ENCODE measurements around the gene NETO1. TPM values are rescaled to one million over a fixed set of nuclear protein-coding genes. Genes with fewer than 3 reads are reported as not detected.

NETO1 gene
- total RNA-seq, 3 donors from 2014 or later: 0.32 to 0.33 TPM; not detected in 1

- TF ChIP-seq POLR2A (IDR thresholded peaks at IDR 0.05): no peak
- no peak for TF ChIP-seq POLR2AphosphoS5 (IDR thresholded peaks at IDR 0.05)
- TF ChIP-seq, protein P1, sequence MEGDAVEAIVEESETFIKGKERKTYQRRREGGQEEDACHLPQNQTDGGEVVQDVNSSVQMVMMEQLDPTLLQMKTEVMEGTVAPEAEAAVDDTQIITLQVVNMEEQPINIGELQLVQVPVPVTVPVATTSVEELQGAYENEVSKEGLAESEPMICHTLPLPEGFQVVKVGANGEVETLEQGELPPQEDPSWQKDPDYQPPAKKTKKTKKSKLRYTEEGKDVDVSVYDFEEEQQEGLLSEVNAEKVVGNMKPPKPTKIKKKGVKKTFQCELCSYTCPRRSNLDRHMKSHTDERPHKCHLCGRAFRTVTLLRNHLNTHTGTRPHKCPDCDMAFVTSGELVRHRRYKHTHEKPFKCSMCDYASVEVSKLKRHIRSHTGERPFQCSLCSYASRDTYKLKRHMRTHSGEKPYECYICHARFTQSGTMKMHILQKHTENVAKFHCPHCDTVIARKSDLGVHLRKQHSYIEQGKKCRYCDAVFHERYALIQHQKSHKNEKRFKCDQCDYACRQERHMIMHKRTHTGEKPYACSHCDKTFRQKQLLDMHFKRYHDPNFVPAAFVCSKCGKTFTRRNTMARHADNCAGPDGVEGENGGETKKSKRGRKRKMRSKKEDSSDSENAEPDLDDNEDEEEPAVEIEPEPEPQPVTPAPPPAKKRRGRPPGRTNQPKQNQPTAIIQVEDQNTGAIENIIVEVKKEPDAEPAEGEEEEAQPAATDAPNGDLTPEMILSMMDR (IDR thresholded peaks at IDR 0.05): no peak
- Histone ChIP-seq H3K9me3 (no peaks in the 10 kb centered on the region), H3K4me3 (peak overlapping the region; percentile 32 to 63 (median 46)), H3K4me1 (peaks cover 0 to 4% of the 10 kb centered on the region in 2 donors), H3K36me3 (no peaks in the 10 kb centered on the region), H3K27me3 (peaks cover 3 to 54% of the 10 kb centered on the region in 2 donors), H3K27ac (no peak overlapping the region)
- DNase-seq (ENCODE audit: low spot score in 2 of 2): no peak
- intact Hi-C loops (cut with DNase I; ENCODE audit: low total_unique reads): no loop called here
These were observed 1.3 kb downstream of the NETO1 start for GRCh38 chr18:72866442-72866900.

- DNase-seq (ENCODE audit: low spot score in 2 of 2): no peak
- no peaks in the 10 kb centered on the region for H3K36me3 ChIP-seq
- peaks cover 0 to 2% of the 10 kb centered on the region in 2 donors for H3K4me1 ChIP-seq
- no peak overlapping the region for H3K27ac ChIP-seq
- peaks cover under 1 to 39% of the 10 kb centered on the region in 2 donors for H3K27me3 ChIP-seq
- intact Hi-C loops (cut with DNase I; ENCODE audit: low total_unique reads): no loop called here
- no peaks in the 10 kb centered on the region for H3K9me3 ChIP-seq
- TF ChIP-seq, protein P1 (IDR thresholded peaks at IDR 0.05): no peak
- TF ChIP-seq POLR2AphosphoS5 (IDR thresholded peaks at IDR 0.05) (no peak), POLR2A (IDR thresholded peaks at IDR 0.05) (no peak)
- H3K4me3 ChIP-seq: no peak overlapping the region
These were observed 4.0 kb downstream of the NETO1 start for GRCh38 chr18:72863754-72864153.

- Histone ChIP-seq H3K27ac (no peak overlapping the region), H3K4me3 (no peak overlapping the region), H3K4me1 (no peaks in the 10 kb centered on the region), H3K9me3 (no peaks in the 10 kb centered on the region), H3K27me3 (peaks cover 0 to 5% of the 10 kb centered on the region in 2 donors), H3K36me3 (no peaks in the 10 kb centered on the region)
- DNase-seq (ENCODE audit: low spot score in 2 of 2): no peak
- intact Hi-C loops (cut with DNase I; ENCODE audit: low total_unique reads): no loop called here
- TF ChIP-seq POLR2A (IDR thresholded peaks at IDR 0.05): no peak
- TF ChIP-seq, protein P1 (IDR thresholded peaks at IDR 0.05): no peak
- TF ChIP-seq POLR2AphosphoS5 (IDR thresholded peaks at IDR 0.05): no peak
These were observed 8.7 kb downstream of the NETO1 start for GRCh38 chr18:72859088-72859487.

- Histone ChIP-seq H3K9me3 (no peaks in the 10 kb centered on the region), H3K27ac (no peak overlapping the region), H3K36me3 (no peaks in the 10 kb centered on the region), H3K27me3 (no peaks in the 10 kb centered on the region), H3K4me3 (no peak overlapping the region), H3K4me1 (no peaks in the 10 kb centered on the region)
- intact Hi-C loops (cut with DNase I; ENCODE audit: low total_unique reads): no loop called here
- no peak for DNase-seq (ENCODE audit: low spot score in 2 of 2)
- TF ChIP-seq POLR2A (IDR thresholded peaks at IDR 0.05) (no peak), POLR2AphosphoS5 (IDR thresholded peaks at IDR 0.05) (no peak)
- TF ChIP-seq, protein P1 (IDR thresholded peaks at IDR 0.05): no peak
These were observed 18.1 kb downstream of the NETO1 start for GRCh38 chr18:72849671-72850070.

DNA sequence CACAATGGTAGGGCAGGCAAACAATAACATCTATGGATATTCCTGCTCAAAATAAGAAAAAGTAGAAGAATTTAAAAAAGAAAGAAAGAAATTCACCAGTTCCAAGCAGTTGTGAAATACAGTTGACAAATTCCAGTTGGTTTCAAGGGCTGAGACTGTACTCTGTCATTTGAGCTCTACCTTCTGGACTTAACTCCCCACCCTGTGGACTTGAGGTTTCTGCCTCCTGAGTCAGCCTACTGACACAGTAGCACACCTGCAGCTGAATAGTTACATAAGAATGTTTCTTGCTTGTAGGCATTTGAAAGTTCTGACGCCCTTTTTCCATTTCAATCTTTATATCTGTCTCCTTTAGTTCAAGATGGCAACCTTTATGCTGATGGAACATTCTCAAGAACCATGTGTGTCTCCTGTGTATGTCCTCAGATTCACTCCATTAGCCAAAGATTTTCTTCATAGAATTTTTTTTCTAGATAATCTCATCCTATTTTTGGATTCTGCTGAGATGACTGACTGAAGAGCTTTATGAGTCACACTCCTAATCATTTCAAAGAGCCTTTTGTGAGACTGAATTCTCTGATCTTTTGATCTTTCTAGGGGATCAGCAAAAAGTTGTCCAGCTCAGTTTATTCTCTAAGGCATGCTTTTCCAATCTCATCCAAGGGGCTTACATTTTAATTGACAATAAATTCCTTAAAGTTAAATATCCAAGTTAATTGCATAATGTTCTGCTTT lies 19.1 kb downstream of the NETO1 start:
- no peak for DNase-seq (ENCODE audit: low spot score in 2 of 2)
- H3K4me1 ChIP-seq: no peaks in the 10 kb centered on the region
- H3K36me3 ChIP-seq: no peaks in the 10 kb centered on the region
- H3K27ac ChIP-seq: no peak overlapping the region
- no peak overlapping the region for H3K4me3 ChIP-seq
- intact Hi-C loops (cut with DNase I; ENCODE audit: low total_unique reads): no loop called here
- no peak for TF ChIP-seq POLR2A (IDR thresholded peaks at IDR 0.05)
- TF ChIP-seq POLR2AphosphoS5 (IDR thresholded peaks at IDR 0.05): no peak
- TF ChIP-seq, protein P1 (IDR thresholded peaks at IDR 0.05): no peak
- H3K27me3 ChIP-seq: no peaks in the 10 kb centered on the region
- no peaks in the 10 kb centered on the region for H3K9me3 ChIP-seq

Data from breast epithelium (tissue), 4 donors.